IgD-negative memory B cell (primary cell): ENCODE measurements around the gene FAM177B. TPM values are rescaled to one million over a fixed set of nuclear protein-coding genes. Genes with fewer than 3 reads are reported as not detected.

Experiments used
- H3K27ac Mint-ChIP-seq, 3 donors: one replicate each; pipeline ENCODE4 v1.8.0; 2020 to 2022; ENCODE audit warnings: mild to moderate bottlenecking in 3 of 3, mixed read lengths in 3 of 3, moderate library complexity in 1 of 3
- H3K27me3 Mint-ChIP-seq: one replicate; pipeline ENCODE4 v1.8.0; 2021; ENCODE audit warnings: mixed read lengths
- H3K36me3 Mint-ChIP-seq: one replicate; pipeline ENCODE4 v1.8.0; 2020; ENCODE audit warnings: mild to moderate bottlenecking, mixed read lengths
- H3K4me1 Mint-ChIP-seq, 3 donors: one replicate each; pipeline ENCODE4 v1.8.0; 2020 to 2022; ENCODE audit warnings: mixed read lengths in 3 of 3, mild to moderate bottlenecking in 1 of 3
- H3K4me3 Mint-ChIP-seq, 4 donors: one replicate each; pipeline ENCODE4 v1.8.0; 2020 to 2022; ENCODE audit warnings: mild to moderate bottlenecking in 4 of 4, mixed read lengths in 4 of 4, moderate library complexity in 3 of 4
- H3K9me3 Mint-ChIP-seq, 3 donors: one replicate each; pipeline ENCODE4 v1.8.0; 2020 to 2021; ENCODE audit warnings: mixed read lengths in 3 of 3, mild to moderate bottlenecking in 1 of 3
- polyA plus RNA-seq: library from polyadenylated mRNA; unstranded; fragments of 300-500 nt; fragmentation: Illumina TruSeq; gene quantifications from one replicate; pipeline ENCODE4 v1.2.3, GENCODE V29; 2021

The FAM177B gene
- polyA plus RNA-seq, 1 donor from 2014 or later, result 30.0 TPM

GRCh38 chr1:222785529-222785928 lies 48.5 kb downstream of the FAM177B start:
- H3K9me3 Mint-ChIP-seq, result peaks cover 4 to 18% (median 9%) of the 10 kb centered on the region in 3 donors
- no peak overlapping the region for H3K4me3 Mint-ChIP-seq
- H3K27ac Mint-ChIP-seq, result no peak overlapping the region
- H3K36me3 Mint-ChIP-seq, result peaks cover 3% of the 10 kb centered on the region
- H3K27me3 Mint-ChIP-seq, result peaks cover 1% of the 10 kb centered on the region
- peaks cover 6 to 36% (median 15%) of the 10 kb centered on the region in 3 donors for H3K4me1 Mint-ChIP-seq

GRCh38 chr1:222786121-222786520 lies 49.1 kb downstream of the FAM177B start:
- no peak overlapping the region for H3K27ac Mint-ChIP-seq
- H3K4me1 Mint-ChIP-seq, result peaks cover 6 to 36% (median 17%) of the 10 kb centered on the region in 3 donors

GRCh38 chr1:222787729-222788128 lies 50.7 kb downstream of the FAM177B start:
- Mint-ChIP-seq H3K4me1 (peaks cover 9 to 35% (median 17%) of the 10 kb centered on the region in 3 donors), H3K27ac (peak overlapping the region in 1 of 3 donors; percentile 45), H3K4me3 (peak overlapping the region in 2 of 4 donors; percentile 3 to 23), H3K9me3 (peaks cover 4 to 13% (median 9%) of the 10 kb centered on the region in 3 donors), H3K36me3 (peaks cover 3% of the 10 kb centered on the region), H3K27me3 (no peaks in the 10 kb centered on the region)

More at GRCh38 chr1:222786121-222786520, 49.1 kb downstream of the FAM177B start:
- H3K36me3 Mint-ChIP-seq, result peaks cover 3% of the 10 kb centered on the region
- peaks cover 1% of the 10 kb centered on the region for H3K27me3 Mint-ChIP-seq
- no peak overlapping the region for H3K4me3 Mint-ChIP-seq
- peaks cover 4 to 17% (median 9%) of the 10 kb centered on the region in 3 donors for H3K9me3 Mint-ChIP-seq

DNA sequence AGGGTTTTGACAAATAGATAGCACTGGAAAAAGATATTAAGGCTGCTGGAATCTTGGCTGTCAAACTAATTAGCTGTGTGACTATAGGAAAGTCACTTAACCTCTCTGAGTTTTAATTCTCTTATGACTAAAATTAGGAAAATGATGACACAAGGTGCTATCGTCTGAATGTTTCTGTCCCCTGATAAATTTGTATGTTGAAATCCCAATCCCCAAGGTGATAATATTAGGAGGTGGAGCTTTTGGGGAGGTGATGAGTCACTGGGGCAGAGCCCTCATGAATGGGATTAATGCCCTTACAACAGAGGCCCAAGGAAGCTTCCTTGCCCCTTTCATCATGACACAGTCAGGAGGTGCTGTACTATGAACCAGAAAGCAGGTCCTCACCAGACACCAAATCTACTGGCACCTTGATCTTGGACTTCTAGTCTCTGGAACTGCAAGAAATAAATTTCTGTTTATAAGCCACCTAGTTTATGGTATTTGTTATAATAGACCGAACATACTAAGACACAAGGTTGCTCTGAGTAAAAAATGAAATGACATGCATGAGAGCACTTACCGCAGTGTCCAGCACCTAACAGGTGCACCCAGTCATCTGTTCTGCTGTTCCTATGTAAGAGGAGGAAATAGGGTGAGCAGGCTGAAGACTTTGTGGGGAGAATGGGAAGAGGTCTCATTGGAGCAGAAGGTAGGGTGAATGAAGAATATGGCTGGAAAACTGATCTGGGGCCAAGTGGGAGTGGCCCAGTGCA lies 51.6 kb downstream of the FAM177B start:
- peaks cover 14 to 41% (median 18%) of the 10 kb centered on the region in 3 donors for H3K4me1 Mint-ChIP-seq
- peaks cover 4 to 13% (median 9%) of the 10 kb centered on the region in 3 donors for H3K9me3 Mint-ChIP-seq
- peak overlapping the region in 2 of 4 donors; percentile 61 to 81 for H3K4me3 Mint-ChIP-seq
- H3K36me3 Mint-ChIP-seq, result peaks cover 3% of the 10 kb centered on the region
- peak overlapping the region in 1 of 3 donors; percentile 45 for H3K27ac Mint-ChIP-seq
- no peaks in the 10 kb centered on the region for H3K27me3 Mint-ChIP-seq

- Mint-ChIP-seq H3K4me3 (no peak overlapping the region), H3K27ac (no peak overlapping the region), H3K4me1 (peaks cover 14 to 31% (median 18%) of the 10 kb centered on the region in 3 donors), H3K9me3 (peaks cover 4 to 13% (median 9%) of the 10 kb centered on the region in 3 donors), H3K27me3 (no peaks in the 10 kb centered on the region), H3K36me3 (peaks cover 3% of the 10 kb centered on the region)
These were observed 53.1 kb downstream of the FAM177B start for GRCh38 chr1:222790115-222790514.

DNA sequence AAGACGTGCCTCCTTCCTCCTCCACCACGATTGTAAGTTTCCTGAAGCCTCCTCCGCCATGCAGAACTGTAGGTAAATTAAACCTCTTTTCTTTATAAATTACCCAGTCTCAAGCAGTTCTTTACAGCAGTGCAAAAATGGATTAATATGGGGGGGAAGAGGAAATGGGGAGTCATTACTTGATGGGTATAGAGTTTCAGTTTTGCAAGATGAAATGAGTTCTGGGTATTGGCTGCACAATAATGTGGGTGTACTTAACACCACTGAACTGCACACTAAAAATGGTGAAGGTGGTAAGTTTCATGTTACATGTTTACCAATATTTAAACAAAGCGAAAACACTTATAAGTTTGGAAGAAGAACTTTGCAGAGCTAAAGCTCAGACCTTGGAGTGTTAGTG lies 53.5 kb downstream of the FAM177B start:
- Mint-ChIP-seq H3K4me3 (no peak overlapping the region), H3K27ac (no peak overlapping the region), H3K4me1 (peaks cover 14 to 27% (median 18%) of the 10 kb centered on the region in 3 donors), H3K9me3 (peaks cover 4 to 13% (median 9%) of the 10 kb centered on the region in 3 donors), H3K36me3 (peaks cover 3% of the 10 kb centered on the region), H3K27me3 (no peaks in the 10 kb centered on the region)

GRCh38 chr1:222791006-222791710 lies 54.2 kb downstream of the FAM177B start:
- Mint-ChIP-seq H3K27me3 (no peaks in the 10 kb centered on the region), H3K4me1 (peaks cover 14 to 24% (median 18%) of the 10 kb centered on the region in 3 donors), H3K4me3 (no peak overlapping the region), H3K27ac (no peak overlapping the region), H3K9me3 (peaks cover 4 to 13% (median 9%) of the 10 kb centered on the region in 3 donors), H3K36me3 (peaks cover 3% of the 10 kb centered on the region)

DNA sequence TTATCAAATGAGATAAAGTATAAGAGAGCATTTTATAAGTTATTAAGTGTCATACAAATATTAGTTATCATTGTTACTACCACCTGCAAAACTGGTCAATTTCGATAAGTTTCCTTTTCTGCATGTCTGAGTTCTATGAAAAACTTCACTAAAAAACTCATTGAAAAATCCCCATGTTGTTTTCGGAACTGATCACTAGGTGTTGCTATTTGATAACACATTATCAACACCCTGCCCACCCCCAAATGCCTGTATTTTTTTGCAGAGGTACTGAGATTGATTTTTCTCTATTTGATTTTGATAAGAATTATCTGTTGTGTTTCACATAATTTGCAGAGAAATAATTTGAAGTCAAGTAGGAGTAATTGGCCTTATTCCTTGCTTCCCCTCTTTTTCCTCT lies 55.7 kb downstream of the FAM177B start:
- Mint-ChIP-seq H3K4me1 (peaks cover 14 to 22% (median 18%) of the 10 kb centered on the region in 3 donors), H3K4me3 (no peak overlapping the region), H3K27me3 (no peaks in the 10 kb centered on the region), H3K36me3 (no peaks in the 10 kb centered on the region), H3K27ac (peak overlapping the region in 1 of 3 donors; percentile 3), H3K9me3 (peaks cover 4 to 13% (median 9%) of the 10 kb centered on the region in 3 donors)

DNA sequence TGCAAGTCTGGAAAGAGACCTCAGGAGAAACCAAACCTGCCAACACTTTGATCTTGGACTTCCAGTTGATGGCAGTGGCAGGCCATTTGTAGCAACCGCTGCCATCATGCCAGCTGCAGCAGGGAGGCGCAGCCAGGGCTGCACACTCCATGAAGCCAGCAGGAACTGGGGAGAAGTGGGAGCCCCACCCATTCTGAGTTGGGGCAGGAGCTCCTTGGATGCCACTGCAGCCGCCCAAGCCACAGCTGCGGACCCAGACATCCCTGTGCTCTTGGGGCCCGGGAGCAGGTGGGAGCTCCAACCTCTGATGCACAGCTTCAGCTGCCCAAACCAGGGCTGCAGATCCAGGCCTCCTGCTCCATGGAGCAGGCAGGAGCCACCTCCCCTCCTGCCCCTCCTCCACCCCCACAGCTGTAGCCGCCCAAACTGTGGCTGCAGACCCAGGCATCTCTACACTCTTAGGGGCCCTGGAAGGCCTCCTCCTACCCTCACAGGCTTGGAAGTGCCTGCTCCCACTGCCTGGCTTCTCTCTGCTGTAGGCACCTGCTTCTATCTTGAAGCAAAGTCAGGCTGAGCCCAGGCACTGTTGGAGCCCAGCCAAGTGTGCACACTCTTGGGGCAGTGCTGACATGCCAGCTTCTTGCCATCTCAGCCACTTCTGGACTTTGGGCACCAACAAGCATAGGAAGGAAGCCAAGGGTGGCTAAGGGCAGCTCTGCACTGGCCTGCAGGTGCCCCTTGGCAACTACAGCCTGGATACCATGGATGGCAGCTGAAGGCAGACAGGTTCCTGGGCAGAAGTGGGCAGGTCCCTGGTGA lies 57.9 kb downstream of the FAM177B start:
- Mint-ChIP-seq H3K27ac (no peak overlapping the region), H3K36me3 (no peaks in the 10 kb centered on the region), H3K4me1 (peaks cover 9 to 18% (median 17%) of the 10 kb centered on the region in 3 donors), H3K27me3 (peaks cover 2% of the 10 kb centered on the region), H3K4me3 (no peak overlapping the region), H3K9me3 (peaks cover 0 to 8% (median 2%) of the 10 kb centered on the region in 3 donors)

DNA sequence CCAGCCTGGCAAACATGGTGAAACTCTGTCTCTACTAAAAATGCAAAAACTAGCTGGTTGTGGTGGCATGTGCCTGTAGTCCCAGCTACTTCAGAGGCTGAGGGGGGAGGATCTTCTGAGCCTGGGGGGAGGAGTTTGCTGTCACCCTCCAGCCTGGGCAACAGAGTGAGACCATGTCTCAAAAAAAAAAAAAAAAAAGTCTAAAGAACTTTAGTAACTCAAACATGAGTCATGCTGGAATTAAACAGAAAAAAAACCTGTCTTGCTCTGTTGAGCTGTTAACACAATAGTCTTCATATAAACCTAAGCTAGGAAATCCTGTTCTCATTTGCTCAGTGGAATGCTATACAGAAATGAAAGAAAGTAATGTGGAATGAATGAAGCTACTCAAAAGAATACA lies 61.1 kb downstream of the FAM177B start:
- Mint-ChIP-seq H3K27me3 (peaks cover 2% of the 10 kb centered on the region), H3K27ac (no peak overlapping the region), H3K4me1 (peaks cover 2 to 14% (median 11%) of the 10 kb centered on the region in 3 donors), H3K36me3 (no peaks in the 10 kb centered on the region), H3K9me3 (no peaks in the 10 kb centered on the region), H3K4me3 (peak overlapping the region in 2 of 4 donors; percentile 43 to 52)

- no peak overlapping the region for H3K27ac Mint-ChIP-seq
These were observed 62.0 kb downstream of the FAM177B start for GRCh38 chr1:222798975-222799374.

More at GRCh38 chr1:222798975-222799374, 62.0 kb downstream of the FAM177B start:
- H3K27me3 Mint-ChIP-seq, result peaks cover 2% of the 10 kb centered on the region
- H3K4me1 Mint-ChIP-seq, result peaks cover 0 to 11% (median 9%) of the 10 kb centered on the region in 3 donors
- H3K36me3 Mint-ChIP-seq, result peaks cover 2% of the 10 kb centered on the region
- peak overlapping the region in 1 of 4 donors; percentile 27 for H3K4me3 Mint-ChIP-seq
- H3K9me3 Mint-ChIP-seq, result no peaks in the 10 kb centered on the region

Other genes starting within 250 kb of the FAM177B start
- not detected for gene HHIPL2, start 189.1 kb upstream of the FAM177B start, polyA plus RNA-seq
- 13.9 TPM for gene TAF1A, start 147.3 kb upstream of the FAM177B start, polyA plus RNA-seq
- 61.3 TPM for gene MIA3, start 119.1 kb upstream of the FAM177B start, polyA plus RNA-seq
- gene AIDA, start 24.7 kb upstream of the FAM177B start, polyA plus RNA-seq, result 67.1 TPM
- gene BROX, start 24.6 kb upstream of the FAM177B start, polyA plus RNA-seq, result 13.6 TPM
- 5.4 TPM for gene DISP1, start 77.8 kb downstream of the FAM177B start, polyA plus RNA-seq